K562 (cell line): ENCODE measurements around the gene CTXND1. TPM values are rescaled to one million over a fixed set of nuclear protein-coding genes. Genes with fewer than 3 reads are reported as not detected.

Source experiments
- ATAC-seq: fragments of 200-7000 bp; cut with Tn5 transposase; 3 replicates; pipeline ENCODE4 v1.9.1; 2020; ENCODE audit warnings: moderate library complexity
- BruUV-seq: library from RNA; stranded (reverse); fragments of 400-500 nt; replicated peaks from 2 replicates; lab custom pipeline; 2021; lab: Mats Ljungman, UMichigan
- CTCF ChIA-PET: fragments of 300-600 bp; formaldehyde crosslinking; extraction: SDS; loops from one replicate; lab custom pipeline; 2021; ENCODE audit warnings: low intra/inter-chr PET ratio; lab: Yijun Ruan, JAX
- POLR2A ChIA-PET: fragments of 300-600, 350-650 bp; sonication (Branson Sonifier 250); formaldehyde crosslinking; extraction: SDS; loops from one replicate; lab custom pipeline; 2021; ENCODE audit warnings: antibody characterized with exemption, inconsistent platforms; lab: Yijun Ruan, JAX
- DNase-seq, 4 experiments: peaks; one replicate each; pipeline versions ENCODE4 v3.0.0 to v3.0.0-alpha.2; 2011 to 2018; ENCODE audit warnings: low spot score in 3 of 4, mixed read lengths in 3 of 4; ENCODE audit errors: extremely low read depth in 1 of 4
- FAIRE-seq: peaks from 2 replicates; lab custom pipeline; 2011; peaks lifted over from hg19 to GRCh38; lab: Jason Lieb, UNC
- H2AFZ ChIP-seq: 2 replicates; pipeline ENCODE4 v1.6.0; 2011; ENCODE audit warnings: low read depth, low read length, control low read depth, inconsistent platforms
- H3K27ac ChIP-seq: fragments of 200-600 bp; 3 replicates; pipeline ENCODE4 v1.8.0; 2011; ENCODE audit warnings: low read depth, mild to moderate bottlenecking, control low read depth, inconsistent platforms, low read length, moderate library complexity, mixed read lengths; ENCODE audit errors: extremely low read depth
- H3K27me3 ChIP-seq, 2 experiments: fragments of 300-600 bp in 1 of 2; 2 replicates in 1 of 2; 3 replicates in 1 of 2; pipeline versions ENCODE4 v1.6.0 to v1.8.0; 2011; ENCODE audit warnings: inconsistent platforms in 2 of 2, low read length in 2 of 2, mild to moderate bottlenecking in 1 of 2, mixed read lengths in 1 of 2, moderate library complexity in 1 of 2; ENCODE audit not compliant: control insufficient read depth in 2 of 2, insufficient read depth in 2 of 2
- H3K36me3 ChIP-seq: fragments of 300-600 bp; 3 replicates; pipeline ENCODE4 v1.8.0; 2011; ENCODE audit warnings: mild to moderate bottlenecking, low read length, inconsistent platforms; ENCODE audit not compliant: control insufficient read depth, insufficient read depth
- H3K4me1 ChIP-seq, 2 experiments: fragments of 200-600 bp in 1 of 2; replicated peaks in 1 of 2; 2 replicates in 1 of 2; 3 replicates in 1 of 2; pipeline versions ENCODE4 v1.5.1 to v1.8.0; 2011; ENCODE audit warnings: inconsistent platforms in 2 of 2, low read length in 2 of 2, mild to moderate bottlenecking in 1 of 2, mixed read lengths in 1 of 2, moderate library complexity in 1 of 2; ENCODE audit not compliant: control insufficient read depth in 2 of 2, insufficient read depth in 2 of 2
- H3K4me2 ChIP-seq: 2 replicates; pipeline ENCODE4 v1.6.1; 2011; ENCODE audit warnings: low read length, control low read depth, inconsistent platforms, mixed read lengths; ENCODE audit not compliant: insufficient read depth
- H3K4me3 ChIP-seq: fragments of 200-600 bp; sonication (generic), shearing (Covaris generic); 2 replicates; pipeline ENCODE4 v1.5.1; 2016; ENCODE audit warnings: control low read depth, inconsistent platforms
- H3K79me2 ChIP-seq: fragments of 200-600 bp; 3 replicates; pipeline ENCODE4 v1.8.0; 2011; ENCODE audit warnings: low read length, inconsistent platforms; ENCODE audit not compliant: control insufficient read depth, insufficient read depth
- H3K9ac ChIP-seq, 2 experiments: 2 replicates each; pipeline versions ENCODE4 v1.6.0 to v1.6.1; 2011; ENCODE audit warnings: low read depth in 2 of 2, low read length in 2 of 2, control low read depth in 1 of 2, inconsistent platforms in 1 of 2, mild to moderate bottlenecking in 1 of 2, mixed read lengths in 1 of 2; ENCODE audit not compliant: insufficient read depth in 1 of 2
- H3K9me1 ChIP-seq: one replicate; pipeline ENCODE4 v1.6.0; 2011; ENCODE audit warnings: inconsistent platforms, mild to moderate bottlenecking, low read length, moderate library complexity; ENCODE audit not compliant: control insufficient read depth, insufficient read depth
- H3K9me3 ChIP-seq: replicated peaks from 2 replicates; pipeline ENCODE4 v1.5.1; 2011; ENCODE audit warnings: low read depth, low read length, inconsistent platforms; ENCODE audit not compliant: control insufficient read depth, insufficient read depth
- H4K20me1 ChIP-seq: replicated peaks from 2 replicates; pipeline ENCODE4 v1.6.1; 2011; ENCODE audit warnings: low read length, inconsistent platforms, mixed read lengths; ENCODE audit not compliant: control insufficient read depth, insufficient read depth
- CTCF ChIP-seq, 3 experiments: IDR thresholded peaks in 2 of 3; conservative IDR thresholded peaks in 1 of 3; 2 replicates each; pipeline ENCODE4 v1.5.1; 2011 to 2012; ENCODE audit warnings: low read length in 3 of 3, mild to moderate bottlenecking in 3 of 3, control low read depth in 2 of 3, improper control_type of control experiment in 1 of 3, inconsistent platforms in 1 of 3, low read depth in 1 of 3, mixed read lengths in 1 of 3, moderate library complexity in 1 of 3; ENCODE audit not compliant: insufficient read depth in 2 of 3
- KLF10 ChIP-seq: fragments of 250-450 bp; sonication (Bioruptor Pico); IDR thresholded peaks from 2 replicates; pipeline ENCODE4 v1.6.1; 2021; ENCODE audit warnings: matching md5 sums
- MXI1 ChIP-seq: IDR thresholded peaks from 2 replicates; pipeline ENCODE4 v1.6.1; 2011; ENCODE audit warnings: low read depth, mild to moderate bottlenecking, improper control_type of control experiment, low read length
- NCOA1 ChIP-seq: fragments of 450-650 bp; IDR thresholded peaks from 2 replicates; pipeline ENCODE4 v1.6.1; 2016; ENCODE audit warnings: low read depth
- ZKSCAN3 ChIP-seq: fragments of 250-450 bp; sonication (Bioruptor Pico); IDR thresholded peaks from 2 replicates; pipeline ENCODE4 v1.4.0; 2020
- ZNF695 ChIP-seq: fragments of 450-650 bp; formaldehyde crosslinking; IDR thresholded peaks from 2 replicates; pipeline ENCODE4 v1.4.0; 2020; ENCODE audit warnings: mild to moderate bottlenecking, moderate library complexity
- WGBS: fragments of 100-300 bp; shearing (Covaris generic); methylation state at CpG from one replicate; pipeline ENCODE4 v1.1.6; 2016; ENCODE audit warnings: low coverage, mixed read lengths; ENCODE audit not compliant: insufficient coverage; ENCODE audit errors: missing lambda C conversion rate; 5-methylcytosine and 5-hydroxymethylcytosine counted together
- in situ Hi-C: fragments of 300-500 bp; cut with MboI; formaldehyde crosslinking; loops from 4 replicates; pipeline ENCODE4 v1.15.0; 2018; ENCODE audit warnings: inconsistent platforms, mixed read lengths
- intact Hi-C: fragments of 100-400 bp; cut with micrococcal nuclease; formaldehyde crosslinking; loops from 2 replicates; pipeline ENCODE4 v1.14.2; 2022
- polyA plus RNA-seq, 8 experiments: library from polyadenylated mRNA; depleted of rRNA in 4 of 8; stranded (reverse) in 5 of 8; unstranded in 3 of 8; fragments of >200 nt; fragmentation: Nextera tagmentation in 2 of 8; fragmentation: Illumina TruSeq in 1 of 8; extraction: Ambion mirVana in 2 of 8; extraction: Trizol in 1 of 8; gene quantifications; 2 replicates each; pipeline versions ENCODE4 v1.2.1 to v1.2.3, GENCODE V29; 2011 to 2014; ENCODE audit warnings: inconsistent platforms in 1 of 8, missing spikeins in 1 of 8
- total RNA-seq, 7 experiments: library from RNA; depleted of rRNA in 6 of 7; stranded (reverse); fragments of >200 nt in 6 of 7; fragmentation: Illumina TruSeq in 2 of 7; extraction: Trizol in 2 of 7; gene quantifications; 2 replicates each; pipeline versions ENCODE4 v1.2.1 to v1.2.3, GENCODE V29; 2011 to 2021; ENCODE audit warnings: low replicate concordance in 1 of 7

Gene CTXND1
- total and polyA plus RNA-seq, 9 of the 15 experiments (the other 6 are each of a cell fraction or from before 2014, with no cell fraction given): 0.04 TPM; not detected in 7

DNA sequence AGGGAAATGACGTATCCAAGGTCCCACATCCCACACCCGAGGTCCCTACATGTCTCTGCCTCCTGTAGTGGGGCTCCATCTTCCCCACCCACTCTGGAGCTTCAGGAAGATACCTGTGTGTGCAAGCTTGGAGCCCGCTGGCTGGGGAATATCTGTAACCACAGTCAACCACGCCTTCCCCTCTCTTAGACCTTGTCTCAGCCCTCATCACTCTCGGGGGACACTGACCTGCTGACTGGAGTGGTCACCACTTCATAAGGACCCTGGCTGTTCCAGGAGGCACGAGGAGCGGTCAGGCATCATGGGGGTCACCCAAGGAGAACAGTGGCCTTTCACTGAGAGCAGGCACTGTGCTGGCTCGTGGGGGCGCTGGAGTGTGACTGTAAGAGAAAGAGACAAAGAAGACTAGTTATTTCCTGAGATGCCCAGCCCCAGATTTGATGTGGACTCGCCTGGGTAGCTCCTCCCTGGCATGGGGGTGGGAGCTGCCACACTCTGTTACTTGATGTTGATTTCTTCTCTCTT lies 48.6 kb downstream of the CTXND1 start:
- DNase-seq (peak in 1 of 4 experiments; percentile 5), ATAC-seq (peak; percentile 67), FAIRE-seq (no peak)
- Histone ChIP-seq H3K4me2 (no peak overlapping the region), H3K9me3 (no peaks in the 10 kb centered on the region), H3K36me3 (no peaks in the 10 kb centered on the region), H3K9ac (no peak overlapping the region), H2AFZ (no peak overlapping the region), H3K27me3 (peaks cover 35 to 36% of the 10 kb centered on the region in 2 experiments), H3K79me2 (no peaks in the 10 kb centered on the region), H3K4me1 (peaks cover 0 to 6% of the 10 kb centered on the region in 2 experiments; a peak in 1 of 5 replicates), H4K20me1 (0 out of 2 replicates have a peak, but pooled peaks cover 11% of the 10 kb centered on the region), H3K9me1 (no peaks in the 10 kb centered on the region), H3K27ac (no peak overlapping the region), H3K4me3 (no peak overlapping the region)
- WGBS: 2% methylated on average over 9 of the region's 10 CpGs
- BruUV-seq: no TSS peak
- in situ Hi-C loops: no loop called here
- intact Hi-C loops: no loop called here
- ChIA-PET CTCF (no interaction called here), POLR2A (no interaction called here)
- no peak for TF ChIP-seq MXI1
- no peak for TF ChIP-seq NCOA1
- TF ChIP-seq ZNF695: no peak
- peak; percentile 18 to 46 (median 21); a peak in 3 of 6 replicates for TF ChIP-seq CTCF (IDR thresholded peaks at IDR 0.05 in 2 of 3, conservative IDR thresholded peaks at IDR 0.05 in 1 of 3; ENCODE audit: insufficient read depth in 2 of 3, low read depth in 1 of 3, low read length in 3 of 3)
- no peak for TF ChIP-seq KLF10 (CRISPR knock-in tag)
- no peak for TF ChIP-seq ZKSCAN3
